Measurements from ENCODE around the gene IPP.
A peak's percentile ranks its signal among the peaks of the same experiment; 100 is the strongest.
"Not testable (repeated sequence)": the region's sequence is repeated elsewhere in the genome, so short reads cannot be mapped to it uniquely, and the experiment has no call there.

Gene IPP

DNA sequence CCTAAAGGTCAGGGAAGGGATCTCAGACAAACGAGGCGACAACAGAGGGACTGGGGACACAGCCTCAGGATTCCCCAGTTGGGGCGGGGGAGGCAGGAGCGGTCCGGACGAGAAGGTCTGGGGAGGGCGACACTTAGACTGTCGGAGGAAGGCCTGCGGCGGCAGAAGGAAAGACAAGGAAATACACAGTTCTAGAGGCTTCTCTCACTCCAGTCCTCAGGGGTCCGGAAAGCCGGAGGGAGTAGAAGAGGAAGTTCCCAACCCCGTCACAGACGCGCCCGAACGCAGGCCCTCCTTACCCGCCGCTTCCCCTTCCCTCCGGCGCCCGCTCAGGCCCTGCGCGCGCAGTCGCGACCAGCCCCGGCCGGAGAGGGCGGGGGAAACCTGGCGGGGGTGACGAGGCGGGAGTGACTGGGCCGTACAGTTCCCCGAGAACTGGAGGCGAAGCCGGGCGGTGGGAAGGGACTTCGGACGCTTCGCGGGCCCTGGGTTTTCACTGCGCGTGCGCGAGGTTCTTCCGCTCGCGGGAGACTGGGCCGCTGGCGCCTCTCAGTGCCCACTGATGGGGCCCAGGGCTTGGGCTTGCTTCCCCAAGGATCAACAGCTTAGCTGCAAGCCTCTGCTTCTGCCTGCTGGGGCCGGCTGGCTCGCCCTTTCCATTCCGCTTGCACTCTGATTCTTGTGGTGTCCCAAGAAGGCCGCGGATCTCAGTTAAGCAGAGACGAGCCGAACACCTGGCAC lies at the start of gene IPP:
Gene IPP (minus strand): TSS at position 356 of the 741 bp plus-strand sequence. CDS start 4,242 bp downstream, outside the sequence.
- DNase-seq (ENCODE audit: low read depth in 1 of 2, low spot score in 1 of 2): peak; percentile 87 to 88

DNA sequence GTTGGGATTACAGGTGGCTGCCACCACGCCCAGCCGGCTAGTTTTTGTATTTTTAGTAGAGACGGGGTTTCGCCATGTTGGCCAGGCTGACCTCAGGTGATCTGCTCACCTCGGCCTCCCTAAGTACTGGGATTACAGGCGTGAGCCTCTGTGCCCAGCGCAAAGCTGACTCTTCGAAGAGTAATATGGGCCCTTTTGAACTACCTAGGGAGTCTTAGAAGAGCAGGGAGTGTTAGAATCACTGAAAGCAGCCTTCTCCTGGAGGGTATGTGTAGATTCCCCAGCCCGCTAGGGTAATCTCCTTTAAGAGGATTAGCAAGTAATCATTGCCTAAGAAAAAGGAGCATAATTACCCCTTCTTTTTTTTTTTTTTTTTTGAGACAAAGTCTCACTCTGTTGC lies 46.5 kb upstream of the IPP start:
- no peak for DNase-seq (ENCODE audit: low read depth in 1 of 2, low spot score in 1 of 2)

DNA sequence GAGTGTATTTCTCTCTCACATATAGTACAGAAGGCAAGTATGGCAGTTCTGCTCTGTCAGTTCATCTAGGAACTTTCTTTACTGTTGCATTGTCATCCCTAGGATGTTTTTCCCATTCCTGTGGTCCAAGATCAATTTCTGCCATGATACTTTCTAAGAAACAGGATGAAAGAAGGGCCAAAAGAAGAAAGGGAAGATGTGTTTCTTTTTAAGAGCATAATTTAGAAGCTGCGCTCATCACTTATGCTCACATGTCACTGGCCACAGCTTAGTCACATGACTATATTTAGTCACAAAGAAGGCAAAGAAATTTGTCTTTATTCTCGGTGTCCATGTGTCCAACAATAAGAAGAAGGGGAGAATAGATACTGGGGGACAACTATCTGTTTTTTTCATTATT lies 45.9 kb upstream of the IPP start:
- DNase-seq (ENCODE audit: low read depth in 1 of 2, low spot score in 1 of 2): no peak

DNA sequence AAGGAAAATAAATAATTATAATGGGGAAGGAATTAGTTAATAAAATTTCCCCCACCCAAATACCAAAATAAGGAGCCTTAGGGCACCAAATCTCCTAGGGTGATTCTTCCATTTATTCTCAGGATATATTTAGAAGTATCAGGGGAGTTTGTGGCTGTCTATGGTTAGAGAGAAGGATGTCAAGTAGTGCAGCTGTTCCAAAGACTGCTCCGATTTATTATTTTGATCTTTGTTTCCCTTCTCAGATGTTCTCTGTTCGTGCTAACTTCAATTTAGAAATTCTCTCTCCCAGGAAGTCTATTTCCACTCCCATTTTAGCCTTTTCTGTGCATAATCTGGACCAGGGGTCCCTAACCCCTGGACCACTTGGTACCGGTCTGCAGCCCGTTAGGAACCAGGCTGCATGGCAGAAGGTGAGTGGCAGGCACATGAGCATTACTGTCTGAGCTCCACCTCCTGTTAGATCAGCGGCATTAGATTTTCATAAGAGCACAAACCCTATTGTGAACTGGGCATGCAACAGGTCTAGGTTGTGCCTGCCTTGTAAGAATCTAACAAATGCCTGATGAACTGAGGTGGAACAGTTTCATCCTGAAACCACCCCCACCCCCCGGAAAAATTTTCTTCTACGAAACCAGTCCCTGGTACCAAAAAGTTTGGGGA lies 43.6 kb upstream of the IPP start:
- DNase-seq (ENCODE audit: low read depth in 1 of 2, low spot score in 1 of 2): no peak

DNA sequence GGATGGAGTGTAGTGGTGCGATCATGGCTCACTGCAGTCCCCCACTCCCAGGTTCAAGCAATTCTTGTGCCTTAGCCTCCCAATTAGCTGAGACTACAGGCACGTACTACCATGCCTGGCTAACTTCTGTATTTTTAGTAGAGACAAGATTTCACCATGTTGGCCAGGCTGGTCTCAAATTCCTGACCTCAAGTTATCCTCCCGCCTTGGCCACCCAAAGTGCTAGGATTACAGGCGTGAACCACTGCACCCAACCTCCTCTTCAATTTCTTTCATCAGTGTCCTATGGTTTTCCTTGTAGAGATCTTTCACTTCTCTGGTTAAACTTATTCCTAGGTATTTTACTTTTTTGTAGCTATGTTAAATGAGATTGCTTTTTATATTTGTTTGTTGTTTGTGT lies 42.3 kb upstream of the IPP start:
- DNase-seq (ENCODE audit: low read depth in 1 of 2, low spot score in 1 of 2): no peak

DNA sequence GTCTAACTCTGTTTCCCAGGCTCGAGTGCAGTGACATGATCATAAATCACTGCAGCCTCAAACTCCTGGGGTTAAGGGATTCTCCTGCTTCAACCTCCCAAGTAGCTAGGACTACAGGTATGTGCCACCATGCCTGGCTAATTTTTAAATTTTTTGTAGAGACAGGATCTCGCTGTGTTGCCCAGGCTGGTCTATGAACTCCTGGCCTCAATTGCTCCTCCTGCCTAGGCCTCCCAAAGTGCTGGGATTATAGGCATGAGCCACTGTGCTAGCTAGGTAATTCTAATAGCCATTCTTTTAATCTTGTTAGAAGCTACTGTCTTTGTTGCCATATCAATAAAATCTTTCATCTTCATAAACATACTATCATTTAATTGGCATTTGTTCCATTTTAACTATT lies 39.1 kb upstream of the IPP start:
- DNase-seq (ENCODE audit: low read depth in 1 of 2, low spot score in 1 of 2): no peak

DNA sequence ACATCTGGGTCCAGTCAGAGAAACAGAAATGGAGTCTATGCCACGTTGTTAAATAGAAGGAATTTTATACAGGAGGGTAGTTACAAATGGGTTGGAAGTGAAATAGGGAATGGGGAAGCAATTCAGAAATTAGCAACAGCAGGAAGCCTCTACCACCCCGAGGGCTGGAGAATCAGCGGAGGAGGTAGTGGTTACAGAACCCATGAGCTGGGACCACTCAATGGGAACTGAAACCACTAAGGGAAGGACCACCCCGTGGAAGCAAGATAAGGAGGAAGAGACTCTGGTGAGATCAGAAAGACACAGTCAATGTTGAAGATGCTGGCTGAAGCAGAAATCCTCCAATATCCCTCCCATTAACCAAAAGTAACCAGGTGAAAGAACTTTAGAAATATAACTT lies 37.5 kb upstream of the IPP start:
- DNase-seq (ENCODE audit: low read depth in 1 of 2, low spot score in 1 of 2): no peak

DNA sequence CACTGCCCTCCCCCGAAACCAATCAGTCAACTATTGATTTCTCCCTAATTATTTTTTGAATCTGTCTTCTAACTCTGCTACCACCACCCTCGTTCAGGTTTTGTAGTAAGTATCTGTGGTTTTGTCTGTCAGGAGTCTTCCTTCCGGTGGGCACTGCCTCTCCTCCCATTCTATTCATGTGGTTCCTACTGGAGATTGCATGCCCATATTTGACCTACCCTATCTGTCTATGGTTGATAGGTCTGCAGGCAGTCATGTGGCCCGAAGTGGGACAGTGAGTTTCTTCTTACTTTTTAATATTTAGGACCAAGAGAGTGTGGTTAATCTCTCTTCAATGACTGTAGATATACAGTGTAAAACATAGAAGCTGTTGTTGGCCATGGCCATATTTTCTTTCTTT lies 35.1 kb upstream of the IPP start:
- DNase-seq (ENCODE audit: low read depth in 1 of 2, low spot score in 1 of 2): no peak

DNA sequence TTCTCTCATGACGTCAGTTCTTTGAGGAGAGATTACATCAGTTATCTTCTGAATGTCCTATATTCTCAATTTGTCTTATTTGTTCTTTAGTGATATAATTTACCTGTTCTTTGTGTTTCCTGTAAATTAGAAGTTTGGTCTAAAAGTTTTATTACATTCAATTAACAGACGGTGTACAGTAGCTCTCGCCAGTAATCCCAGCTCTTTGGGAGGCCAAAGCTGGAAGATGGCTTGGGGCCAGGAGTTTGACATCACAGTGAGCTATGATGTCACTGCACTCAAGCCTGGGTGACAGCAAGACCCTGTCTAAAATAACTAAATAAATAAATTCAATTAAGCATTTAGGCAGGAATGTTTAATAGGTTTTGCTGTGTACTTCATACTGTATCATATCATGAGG lies 25.3 kb upstream of the IPP start:
- DNase-seq (ENCODE audit: low read depth in 1 of 2, low spot score in 1 of 2): no peak

DNA sequence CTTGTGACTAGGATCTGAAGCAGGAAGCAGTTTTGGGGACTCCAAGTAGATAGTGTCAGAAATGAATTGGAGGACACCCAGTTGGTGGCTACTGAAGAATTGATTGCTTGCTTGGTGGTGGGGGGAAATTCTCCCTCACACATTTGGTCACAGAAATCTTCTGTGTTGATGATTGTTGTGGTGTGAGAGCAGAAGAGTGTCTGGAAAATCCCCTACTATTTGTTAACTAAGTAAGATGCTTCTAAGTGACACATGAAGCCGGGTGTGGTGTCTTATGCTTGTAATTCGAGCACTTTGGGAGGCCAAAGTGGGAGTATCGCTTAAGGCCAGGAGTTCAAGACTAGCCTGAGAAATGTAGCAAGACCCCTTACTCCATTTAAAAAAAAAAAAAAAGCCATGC lies 22.5 kb upstream of the IPP start:
- no peak for DNase-seq (ENCODE audit: low read depth in 1 of 2, low spot score in 1 of 2)

DNA sequence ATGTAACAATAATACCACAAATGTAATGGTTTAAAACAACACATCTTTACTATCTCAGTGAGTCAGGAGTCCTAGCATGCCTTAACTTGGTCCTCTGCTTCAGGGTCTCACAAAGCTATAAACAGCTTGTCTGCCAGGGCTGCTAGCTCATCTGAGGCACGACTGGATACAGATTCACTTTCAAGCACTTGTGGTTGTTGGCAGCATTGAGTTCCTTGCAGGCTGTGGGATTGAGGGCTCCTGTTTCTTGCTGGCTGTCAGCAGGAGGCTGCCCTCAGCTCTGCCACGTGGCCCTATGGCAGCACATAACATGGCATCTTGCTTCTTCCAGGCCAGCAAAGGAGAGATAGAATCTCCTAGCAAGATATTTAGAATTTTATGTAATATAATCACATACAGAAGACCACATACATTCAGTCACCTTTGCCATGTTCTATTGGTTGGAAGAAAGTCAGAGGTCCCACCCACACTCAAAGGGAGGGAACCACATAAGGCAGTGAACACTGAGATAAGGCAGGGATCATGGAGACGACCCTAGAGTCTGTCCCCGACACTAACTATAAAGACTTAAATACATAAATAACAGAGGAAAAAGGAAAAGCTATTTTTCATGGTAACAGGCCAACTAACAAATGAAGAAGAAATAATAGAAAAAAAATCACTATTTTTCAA lies 18.9 kb upstream of the IPP start:
- no peak for DNase-seq (ENCODE audit: low read depth in 1 of 2, low spot score in 1 of 2)

DNA sequence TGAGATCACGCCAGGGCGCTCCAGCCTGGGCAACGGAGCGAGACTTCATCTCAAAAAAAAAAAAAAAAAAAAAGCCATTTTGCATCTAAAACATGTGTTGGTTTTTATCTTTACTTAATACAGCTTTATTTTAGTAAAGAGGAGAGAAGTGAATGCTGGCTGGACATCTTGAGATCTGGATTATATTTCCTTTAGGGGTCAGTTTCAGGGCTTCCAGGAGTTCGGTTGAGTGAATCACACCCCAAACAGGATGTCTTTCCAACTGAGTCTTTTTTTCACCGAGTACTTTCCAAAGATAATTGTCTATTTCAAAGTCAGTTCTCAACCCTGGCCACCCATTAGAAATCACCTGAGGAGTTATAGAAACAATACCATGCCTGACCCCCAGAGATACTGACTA lies 16.6 kb upstream of the IPP start:
- no peak for DNase-seq (ENCODE audit: low read depth in 1 of 2, low spot score in 1 of 2)

DNA sequence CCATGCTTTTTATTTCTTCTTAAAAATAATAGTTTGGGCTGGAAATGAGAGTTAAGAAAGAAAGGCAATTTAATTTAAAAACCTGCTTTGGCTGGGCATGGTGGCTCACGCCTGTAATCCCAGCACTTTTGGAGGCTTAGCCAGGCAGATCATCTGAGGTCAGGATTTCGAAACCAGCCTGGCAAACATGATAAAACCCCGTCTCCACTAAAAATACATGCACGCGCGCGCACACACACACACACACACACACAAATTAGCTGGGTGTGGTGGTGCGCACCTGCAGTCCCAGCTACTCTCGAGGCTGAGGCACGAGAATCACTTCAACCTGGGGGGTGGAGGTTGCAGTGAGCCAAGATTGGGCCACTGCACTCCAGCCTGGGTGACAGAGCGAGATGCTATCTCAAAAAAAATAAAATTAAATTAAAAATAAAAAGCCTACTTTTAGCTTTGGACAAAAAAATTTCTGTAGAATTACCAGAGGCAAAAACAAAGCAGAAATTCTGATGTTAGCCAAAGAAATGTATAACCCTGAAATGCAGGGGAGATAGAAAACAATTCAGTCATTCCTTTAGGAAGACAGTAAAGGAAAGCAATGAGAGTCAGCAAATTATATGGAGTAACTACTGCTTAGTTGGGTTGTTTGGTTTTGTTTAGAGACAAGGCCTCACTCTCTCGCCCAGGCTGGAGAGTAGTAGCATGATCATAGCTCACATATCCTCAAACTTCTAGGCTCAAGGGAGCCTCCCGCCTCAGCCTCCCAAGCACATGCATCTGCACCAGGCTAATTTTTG lies 15.7 kb upstream of the IPP start:
- no peak for DNase-seq (ENCODE audit: low read depth in 1 of 2, low spot score in 1 of 2)

DNA sequence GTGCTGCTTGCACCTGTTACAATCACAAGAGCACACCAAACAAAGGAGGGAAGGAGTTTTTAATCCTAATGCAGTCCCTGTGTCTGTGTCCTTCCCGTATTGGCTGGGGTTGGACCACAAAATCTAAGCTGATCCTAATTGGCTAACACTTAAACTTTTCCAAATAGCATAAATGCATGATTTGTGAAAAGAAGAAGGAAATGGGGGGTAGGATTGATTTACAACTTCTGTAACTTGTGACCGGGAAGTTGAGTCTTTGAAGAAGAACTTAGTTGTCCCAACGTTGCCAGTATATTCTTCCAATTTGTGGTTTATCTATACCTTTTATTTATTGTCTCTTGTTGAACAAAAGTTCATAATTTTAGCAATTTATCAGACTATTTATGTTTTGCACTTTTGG lies 11.8 kb upstream of the IPP start:
- DNase-seq (ENCODE audit: low read depth in 1 of 2, low spot score in 1 of 2): no peak

DNA sequence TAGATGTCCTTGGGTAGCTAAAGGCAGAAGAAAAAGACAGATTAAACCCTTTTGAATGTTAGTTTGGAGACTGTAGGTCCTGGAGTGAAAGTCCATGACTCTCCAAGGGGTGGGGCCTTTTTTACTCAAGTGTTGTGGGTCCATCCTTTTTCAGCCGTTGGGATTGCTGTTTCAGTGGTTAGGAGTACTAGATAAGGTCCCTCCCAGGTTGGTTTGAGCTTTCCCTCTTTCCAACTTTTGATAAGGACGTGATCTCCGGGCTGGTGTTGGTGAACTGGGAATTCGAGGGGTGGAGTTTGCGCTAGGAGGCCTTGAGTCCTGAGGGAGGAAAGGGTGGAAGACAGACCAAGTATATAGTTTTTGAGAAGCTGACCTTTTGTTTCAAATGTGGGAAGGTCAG lies 5.2 kb upstream of the IPP start:
- no peak for DNase-seq (ENCODE audit: low read depth in 1 of 2, low spot score in 1 of 2)

DNA sequence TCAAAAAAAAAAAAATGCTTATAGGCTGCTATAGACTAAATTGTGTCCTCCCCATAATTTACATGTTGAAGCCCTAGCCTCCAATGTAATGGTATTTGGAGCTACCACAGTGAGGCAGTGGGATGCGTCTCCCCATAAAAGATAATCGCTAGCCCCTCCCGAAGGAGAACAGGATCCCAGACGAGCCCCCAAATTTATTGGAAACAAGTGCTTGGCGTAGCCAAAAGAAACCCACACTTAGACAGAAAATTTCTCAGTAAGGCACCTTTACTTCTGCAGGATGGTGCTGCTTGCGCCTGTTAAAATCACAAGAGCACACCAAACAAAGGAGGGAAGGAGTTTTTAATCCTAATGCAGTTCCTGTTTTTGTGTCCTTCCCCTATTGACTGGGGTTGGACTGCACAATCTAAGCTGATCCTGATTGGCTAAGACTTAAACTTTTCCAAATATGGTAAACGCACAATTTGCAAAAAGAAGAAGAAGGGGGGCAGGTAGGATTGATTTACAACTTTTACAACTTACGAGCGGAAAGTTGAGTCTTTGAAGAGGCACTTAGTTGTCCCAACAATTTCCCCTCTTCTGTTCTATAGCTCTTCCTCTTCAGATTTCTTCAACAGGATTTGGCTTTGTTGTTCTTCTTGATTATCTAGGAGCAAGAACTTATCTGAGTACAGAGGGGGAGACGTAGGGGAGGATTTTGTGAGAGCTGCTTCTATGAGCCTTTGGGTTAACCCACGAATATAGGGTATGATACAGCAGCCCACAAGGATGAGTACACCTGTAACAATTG lies 3.0 kb upstream of the IPP start:
- no peak for DNase-seq (ENCODE audit: low read depth in 1 of 2, low spot score in 1 of 2)

DNA sequence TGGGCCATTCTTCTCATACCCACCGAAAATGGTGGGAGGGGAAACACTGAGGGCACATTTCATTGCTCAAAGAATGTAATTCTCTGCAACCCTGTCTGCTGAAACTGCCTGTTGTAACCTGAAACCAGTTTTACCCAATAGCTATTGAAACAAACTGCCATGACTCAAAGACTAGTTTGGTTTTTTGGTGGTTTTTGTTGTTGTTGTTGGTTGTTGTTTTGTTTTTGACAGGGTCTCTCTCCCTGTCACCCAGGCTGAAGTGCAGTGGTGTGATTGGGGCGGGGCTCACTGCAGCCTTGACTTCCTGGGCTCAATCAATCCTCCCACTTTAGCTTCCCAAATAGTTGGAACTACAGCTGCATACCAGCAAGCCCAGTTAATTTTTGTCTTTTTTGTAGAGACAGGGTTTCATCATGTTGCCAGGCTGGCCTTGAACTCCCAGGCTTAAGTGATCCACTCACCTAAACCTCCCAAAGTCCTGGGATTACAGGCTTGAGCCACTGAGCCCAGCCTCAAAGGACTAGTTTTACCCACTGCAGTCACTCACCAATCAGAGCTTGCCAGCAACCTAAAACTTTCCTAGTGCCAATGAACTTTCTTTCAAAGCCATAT lies 2.1 kb upstream of the IPP start:
- DNase-seq (ENCODE audit: low read depth in 1 of 2, low spot score in 1 of 2): no peak

DNA sequence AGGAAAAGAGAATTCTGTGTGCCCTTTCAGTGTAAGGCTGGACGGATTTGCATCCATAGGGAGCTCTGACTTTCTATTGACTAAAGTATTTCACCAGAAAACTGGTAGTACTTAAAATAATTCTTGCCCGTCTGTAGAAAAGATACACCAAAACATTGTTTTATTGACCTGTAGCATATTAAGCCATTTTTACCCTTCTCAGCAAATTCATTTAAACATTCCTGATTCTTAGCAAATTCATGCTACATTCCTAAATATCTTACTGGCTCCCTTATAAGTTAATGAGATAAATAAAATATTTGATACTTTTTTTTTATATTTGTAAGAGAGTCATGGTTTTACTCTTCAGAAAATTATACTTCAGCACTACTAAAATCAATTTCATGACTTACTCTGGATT lies 1.6 kb upstream of the IPP start:
- DNase-seq (ENCODE audit: low read depth in 1 of 2, low spot score in 1 of 2): no peak

DNA sequence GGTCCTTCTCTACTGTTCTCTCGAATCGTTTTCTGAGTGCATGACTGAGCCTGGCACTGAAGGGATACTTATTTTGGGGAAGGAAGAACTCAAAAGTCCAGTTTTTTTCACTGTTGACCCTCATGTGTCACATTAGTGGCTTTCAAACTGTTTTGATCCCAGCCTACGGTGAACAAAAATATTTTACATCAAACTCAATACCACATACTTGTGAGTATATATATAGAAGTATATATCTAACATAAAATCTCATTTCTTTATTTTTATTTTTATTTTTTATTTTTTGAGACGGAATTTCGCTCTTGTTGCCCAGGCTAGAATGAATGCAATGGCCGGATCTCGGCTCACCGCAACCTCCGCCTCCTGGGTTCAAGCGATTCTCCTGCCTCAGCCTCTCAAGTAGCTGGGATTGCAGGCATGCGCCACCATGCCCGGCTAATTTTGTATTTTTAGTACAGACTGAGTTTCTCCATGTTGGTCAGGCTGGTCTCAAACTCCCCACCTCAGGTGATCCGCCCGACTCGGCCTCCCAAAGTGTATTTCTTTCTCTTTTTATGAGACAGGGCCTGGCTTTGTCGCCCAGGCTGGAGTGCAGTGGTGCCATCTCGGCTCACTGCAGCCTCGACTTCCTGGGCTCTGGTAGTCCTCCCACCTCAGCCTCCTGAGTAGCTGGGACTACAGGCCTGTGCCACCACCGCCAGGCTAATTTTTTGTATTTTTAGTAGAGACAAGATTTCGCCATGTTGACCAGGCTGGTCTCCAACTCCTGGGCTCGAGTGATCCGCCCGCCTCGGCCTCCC lies 786 bp upstream of the IPP start:
- DNase-seq (ENCODE audit: low read depth in 1 of 2, low spot score in 1 of 2): not testable (repeated sequence)

DNA sequence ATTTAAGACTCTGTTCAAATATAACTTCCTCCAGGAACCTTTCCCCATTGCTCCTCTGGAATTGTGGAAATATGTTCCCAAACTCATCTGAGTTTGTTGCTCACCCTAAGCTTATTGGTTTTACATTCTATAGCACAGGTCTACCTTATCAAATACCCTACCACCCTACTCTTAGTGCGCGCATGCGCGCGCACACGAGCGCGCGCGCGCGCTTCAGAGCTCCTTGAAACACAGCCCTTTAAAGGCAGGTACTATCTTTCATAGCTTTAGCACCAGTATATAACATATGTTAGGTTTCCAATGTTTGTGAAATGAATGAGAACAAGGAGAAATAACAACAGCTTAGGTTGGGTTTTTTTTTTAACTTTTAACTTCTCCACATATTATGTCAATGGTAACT lies 3.5 kb downstream of the IPP start:
- no peak for DNase-seq (ENCODE audit: low read depth in 1 of 2, low spot score in 1 of 2)
